HG03103 (cell line): ENCODE measurements around the gene AMACR.
"Not testable (repeated sequence)": the region's sequence is repeated elsewhere in the genome, so short reads cannot be mapped to it uniquely, and the experiment has no call there.

ENCODE experiments used
- ATAC-seq: cut with Tn5 transposase; IDR thresholded peaks from one replicate; pipeline ENCODE4 v1.9.1; 2021; ENCODE audit warnings: low read depth; ENCODE audit not compliant: unreplicated experiment

AMACR gene

DNA sequence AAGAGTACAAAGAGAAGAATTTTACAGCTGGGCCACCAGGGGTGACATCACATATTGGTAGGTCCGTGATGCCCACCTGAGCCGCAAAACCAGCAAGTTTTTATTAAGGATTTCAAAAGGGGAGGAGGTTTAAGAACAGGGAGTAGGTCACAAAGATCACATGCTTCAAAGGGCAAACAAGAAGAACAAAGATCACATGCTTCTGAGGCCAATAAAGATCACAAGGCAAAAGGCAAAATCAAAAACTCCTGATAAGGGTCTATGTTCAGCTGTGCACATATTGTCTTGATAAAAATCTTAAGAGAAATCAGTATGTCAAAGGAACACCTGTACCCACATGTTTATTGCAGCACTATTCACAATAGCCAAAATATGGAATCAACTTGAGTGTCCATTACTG lies 2.3 kb upstream of the AMACR start:
- not testable (repeated sequence) for ATAC-seq

GRCh38 chr5:34009610-34010009 lies 1.8 kb upstream of the AMACR start:
- no peak for ATAC-seq

- ATAC-seq, result no peak
These were observed 952 bp upstream of the AMACR start for GRCh38 chr5:34008802-34009201.

- ATAC-seq, result no peak
These were observed 639 bp downstream of the AMACR start for GRCh38 chr5:34007201-34007620.

- no peak for ATAC-seq
These were observed 2.2 kb downstream of the AMACR start for GRCh38 chr5:34005681-34006080.

- ATAC-seq, result no peak
These were observed 2.6 kb downstream of the AMACR start for GRCh38 chr5:34005211-34005610.

- ATAC-seq, result no peak
These were observed 3.9 kb downstream of the AMACR start for GRCh38 chr5:34003941-34004340.

- no peak for ATAC-seq
These were observed 5.1 kb downstream of the AMACR start for GRCh38 chr5:34002629-34003328.

GRCh38 chr5:34001241-34001841 lies 6.5 kb downstream of the AMACR start:
- ATAC-seq, result no peak

DNA sequence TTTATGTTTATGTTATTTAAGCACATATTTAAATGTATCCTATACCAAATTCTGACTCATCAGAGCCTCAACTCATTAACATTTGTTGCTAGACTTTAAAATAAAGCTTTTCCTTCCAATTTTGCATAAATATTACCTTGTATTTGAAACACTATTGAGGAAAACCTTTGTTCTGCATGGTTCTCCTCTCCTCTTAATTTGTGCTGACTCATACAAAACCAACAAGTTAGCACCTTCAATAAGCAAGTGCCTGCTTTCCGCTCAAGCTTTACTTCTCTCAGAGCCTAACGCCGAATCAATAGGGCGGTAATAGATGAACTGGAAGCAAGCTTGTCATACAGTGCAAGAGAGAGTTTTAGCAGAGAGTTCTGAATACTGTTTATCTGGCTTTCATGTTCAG lies 7.9 kb downstream of the AMACR start:
- ATAC-seq, result no peak

GRCh38 chr5:33997331-33997983 lies 10.4 kb downstream of the AMACR start:
- peak; percentile 84 for ATAC-seq

- ATAC-seq, result no peak
These were observed 12.0 kb downstream of the AMACR start for GRCh38 chr5:33995865-33996264.

GRCh38 chr5:33994845-33995244 lies 13.0 kb downstream of the AMACR start:
- ATAC-seq, result no peak

GRCh38 chr5:33992864-33993263 lies 15.0 kb downstream of the AMACR start:
- no peak for ATAC-seq

GRCh38 chr5:33985447-33985846 lies 22.4 kb downstream of the AMACR start:
- no peak for ATAC-seq

DNA sequence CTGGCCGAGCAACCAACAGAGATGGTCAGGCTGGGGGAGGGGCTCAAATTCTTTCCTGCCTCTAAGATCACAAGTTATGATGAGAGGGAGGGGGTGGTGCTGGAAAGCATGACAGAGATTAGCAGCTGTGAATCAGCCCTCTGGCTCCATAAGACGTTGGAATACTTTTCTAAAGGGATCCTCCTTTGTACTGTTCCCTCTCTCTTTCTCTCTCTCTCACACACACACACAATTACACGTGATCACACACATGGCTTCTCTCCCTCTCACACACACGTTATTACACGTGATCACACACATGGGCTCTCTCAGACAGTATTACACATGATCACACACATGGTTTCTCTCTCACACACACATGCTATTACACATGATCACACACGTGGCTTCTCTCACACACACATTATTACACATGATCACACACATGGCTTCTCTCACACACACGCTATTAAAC lies 23.2 kb downstream of the AMACR start, which contains the start of gene SLC45A2:
Gene SLC45A2, minus strand, starts transcription at position 23 of the 454 bp plus-strand sequence. CDS start 110 bp downstream, outside the sequence.
- no peak for ATAC-seq

DNA sequence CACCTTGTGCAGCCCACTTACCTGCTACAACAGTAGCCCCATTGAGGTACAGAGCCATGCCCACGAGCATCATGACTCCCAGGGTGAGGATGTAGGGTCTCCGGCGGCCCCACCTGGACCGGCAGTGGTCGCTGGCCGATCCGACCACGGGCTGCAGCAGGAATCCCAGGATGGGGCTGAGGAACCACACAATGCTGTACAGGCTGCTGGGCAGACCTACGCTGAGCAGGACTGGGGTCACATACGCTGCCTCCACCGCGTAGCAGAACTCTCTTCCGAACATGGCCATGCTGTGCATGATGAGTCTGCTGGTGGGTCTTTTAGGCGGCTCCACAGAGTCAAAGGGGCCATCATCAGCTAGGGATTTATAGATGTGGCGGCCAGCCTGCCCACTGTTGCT lies 23.7 kb downstream of the AMACR start:
- ATAC-seq, result no peak

DNA sequence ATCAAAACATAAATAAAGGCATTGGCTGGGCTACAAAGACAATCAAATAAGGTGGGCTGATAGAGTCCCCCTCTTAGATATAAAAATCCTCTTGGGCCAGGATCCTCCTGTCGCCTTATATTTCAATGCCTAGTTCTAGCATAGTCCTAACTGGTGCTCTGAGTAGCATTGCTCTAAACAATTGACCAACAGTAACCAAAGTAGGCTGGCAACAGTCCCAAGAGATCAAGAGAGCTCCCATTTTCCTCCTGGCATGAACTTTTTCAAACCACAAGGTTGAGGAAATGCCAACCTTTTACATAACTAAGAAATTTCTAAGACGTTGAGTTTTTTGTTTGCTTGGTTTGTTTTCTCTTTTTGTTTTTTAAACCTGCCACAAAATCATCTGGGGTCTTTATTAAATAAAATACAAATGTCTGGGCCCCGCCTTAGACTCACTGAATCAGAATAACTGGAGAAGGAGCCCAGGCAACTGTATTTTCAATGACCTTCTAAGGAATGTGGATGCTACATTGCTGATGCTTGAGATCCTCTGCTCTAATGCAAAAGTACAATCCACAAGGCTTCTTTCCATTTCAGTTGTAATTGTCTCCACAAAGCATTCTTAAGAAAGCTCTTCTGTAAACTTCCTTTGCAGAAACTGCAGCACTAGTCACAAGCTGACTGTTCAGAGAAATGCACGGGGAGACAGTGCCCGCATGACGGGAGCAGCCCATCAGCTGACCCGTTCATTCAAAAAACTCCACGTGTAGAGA lies 26.3 kb downstream of the AMACR start:
- no peak for ATAC-seq

DNA sequence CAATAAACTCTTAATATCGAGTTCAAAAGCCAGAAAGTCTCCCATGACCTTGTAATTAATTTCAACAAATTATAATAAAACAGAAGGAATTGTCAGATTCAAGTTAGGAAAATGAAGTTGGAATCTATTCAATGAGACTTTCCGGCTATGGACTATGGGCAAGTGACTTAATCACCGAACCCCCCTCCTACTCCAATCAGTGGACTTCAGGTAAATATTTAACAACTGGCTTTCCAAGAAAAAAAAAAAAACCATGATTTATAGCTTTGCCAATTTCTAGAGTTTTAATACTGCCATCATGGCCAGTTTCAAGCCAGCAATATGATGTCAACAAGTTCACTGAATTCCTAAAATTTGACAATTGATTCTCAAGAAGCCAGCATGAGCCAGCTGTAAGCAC lies 27.8 kb downstream of the AMACR start:
- ATAC-seq, result no peak

DNA sequence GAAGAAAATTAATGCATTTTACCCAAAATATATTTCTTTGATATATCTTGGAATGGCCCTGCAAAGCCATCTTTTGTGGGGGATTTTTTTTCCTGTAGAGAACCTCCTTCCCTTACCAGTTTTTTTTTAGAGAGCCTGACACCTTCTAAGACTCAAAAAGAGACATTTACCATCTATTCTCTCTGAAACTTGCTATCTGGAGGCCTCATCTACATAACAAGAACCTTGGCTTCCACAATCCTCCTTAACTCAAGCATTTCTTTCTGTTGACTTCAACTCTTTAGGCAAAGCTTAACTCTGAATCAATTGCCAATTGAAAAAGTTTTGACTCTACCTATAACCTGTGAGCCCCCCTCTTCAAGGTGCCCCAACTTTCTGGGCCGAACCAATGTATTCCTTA lies 29.5 kb downstream of the AMACR start:
- ATAC-seq, result no peak

DNA sequence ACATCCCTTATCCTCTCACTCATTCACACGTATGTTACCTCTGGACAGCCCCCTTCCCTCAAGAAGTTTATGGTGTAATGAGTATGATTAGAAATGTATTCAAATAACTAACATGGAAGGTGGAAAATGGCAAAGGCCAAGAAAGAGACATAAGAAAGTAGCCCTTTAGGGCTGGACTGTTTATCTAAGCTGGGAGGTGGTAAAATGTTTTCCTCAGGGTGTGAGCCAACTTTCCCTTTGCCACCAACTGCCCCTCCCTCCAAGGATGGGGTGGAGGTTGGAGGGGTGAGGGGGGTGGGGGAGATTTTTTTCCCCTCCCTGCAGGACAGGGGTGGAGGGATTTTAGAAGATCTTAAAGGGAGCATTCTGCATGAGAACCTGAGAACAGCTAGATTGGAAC lies 31.5 kb downstream of the AMACR start:
- no peak for ATAC-seq
